HG03135 (cell line): ENCODE results near the gene POC1B.

Experiments
- ATAC-seq: cut with Tn5 transposase; IDR thresholded peaks from one replicate; pipeline ENCODE4 v1.9.1; 2021; ENCODE audit warnings: mild to moderate bottlenecking, moderate library complexity; ENCODE audit not compliant: unreplicated experiment

POC1B gene

GRCh38 chr12:89497467-89497866 lies 28.4 kb downstream of the POC1B start:
- no peak for ATAC-seq

- no peak for ATAC-seq
These were observed 28.8 kb downstream of the POC1B start for GRCh38 chr12:89497005-89497404.

GRCh38 chr12:89494411-89495231 lies 31.2 kb downstream of the POC1B start:
- ATAC-seq = no peak

GRCh38 chr12:89493670-89494302 lies 32.1 kb downstream of the POC1B start:
- no peak for ATAC-seq

- ATAC-seq = no peak
These were observed 33.0 kb downstream of the POC1B start for GRCh38 chr12:89492883-89493282.

GRCh38 chr12:89490922-89491321 lies 34.9 kb downstream of the POC1B start:
- no peak for ATAC-seq

GRCh38 chr12:89486264-89486663 lies 39.6 kb downstream of the POC1B start:
- ATAC-seq = no peak

GRCh38 chr12:89484470-89484869 lies 41.4 kb downstream of the POC1B start:
- ATAC-seq = no peak

- no peak for ATAC-seq
These were observed 44.5 kb downstream of the POC1B start for GRCh38 chr12:89481213-89481914.

GRCh38 chr12:89479982-89480381 lies 45.9 kb downstream of the POC1B start:
- ATAC-seq = no peak

GRCh38 chr12:89477633-89478279 lies 48.1 kb downstream of the POC1B start:
- no peak for ATAC-seq

- no peak for ATAC-seq
These were observed 48.8 kb downstream of the POC1B start for GRCh38 chr12:89476904-89477595.

GRCh38 chr12:89476232-89476631 lies 49.6 kb downstream of the POC1B start:
- ATAC-seq = no peak

- ATAC-seq = no peak
These were observed 50.5 kb downstream of the POC1B start for GRCh38 chr12:89475203-89475990.

- ATAC-seq = no peak
These were observed 51.2 kb downstream of the POC1B start for GRCh38 chr12:89474615-89475014.

- no peak for ATAC-seq
These were observed 53.3 kb downstream of the POC1B start for GRCh38 chr12:89472508-89472907.

- ATAC-seq = peak; percentile 54
These were observed 54.9 kb downstream of the POC1B start for GRCh38 chr12:89470741-89471509.

- ATAC-seq = peak; percentile 36
These were observed 56.5 kb downstream of the POC1B start for GRCh38 chr12:89469361-89469760.

- peak; percentile 88 for ATAC-seq
These were observed 57.1 kb downstream of the POC1B start for GRCh38 chr12:89468648-89469326.
